22Rv1 (cell line): ENCODE measurements around the gene CASP7.
"Not testable (repeated sequence)": the region's sequence is repeated elsewhere in the genome, so short reads cannot be mapped to it uniquely, and the experiment has no call there.

Source experiments
- H3K27ac ChIP-seq: fragments of 450-650 bp; 2 replicates; pipeline ENCODE4 v1.5.1; 2017
- CTCF ChIP-seq: fragments of 450-650 bp; IDR thresholded peaks from 2 replicates; pipeline ENCODE4 v1.5.1; 2017; ENCODE audit warnings: mild to moderate bottlenecking
- ZFX ChIP-seq: fragments of 450-650 bp; IDR thresholded peaks from 2 replicates; pipeline ENCODE4 v1.6.1; 2017; ENCODE audit warnings: antibody characterized with exemption, borderline replicate concordance

Gene CASP7

GRCh38 chr10:113651898-113652297, 27.8 kb upstream of the CASP7 start:
- no peak overlapping the region for H3K27ac ChIP-seq
- TF ChIP-seq ZFX (no peak), CTCF (no peak)

- not testable (repeated sequence) for H3K27ac ChIP-seq
Observed at GRCh38 chr10:113652456-113652855, 27.3 kb upstream of the CASP7 start.

- no peak overlapping the region for H3K27ac ChIP-seq
- TF ChIP-seq ZFX: no peak
- no peak for TF ChIP-seq CTCF
Observed at GRCh38 chr10:113656896-113657295, 22.8 kb upstream of the CASP7 start.

- no peak for TF ChIP-seq CTCF
- no peak for TF ChIP-seq ZFX
- no peak overlapping the region for H3K27ac ChIP-seq
Observed at GRCh38 chr10:113657544-113657943, 22.2 kb upstream of the CASP7 start.

GRCh38 chr10:113661332-113661731, 18.4 kb upstream of the CASP7 start:
- no peak for TF ChIP-seq ZFX
- no peak for TF ChIP-seq CTCF
- no peak overlapping the region for H3K27ac ChIP-seq

- TF ChIP-seq ZFX (no peak), CTCF (no peak)
- H3K27ac ChIP-seq: no peak overlapping the region
Observed at GRCh38 chr10:113663142-113663541, 16.6 kb upstream of the CASP7 start.

GRCh38 chr10:113663908-113664307, 15.8 kb upstream of the CASP7 start, which contains the start of gene NRAP:
TSS of gene NRAP (minus strand) at chr10:113664041. CDS start at chr10:113663882, 159 bp downstream.
- no peak within 1 kb of the TSS for H3K27ac ChIP-seq
- TF ChIP-seq ZFX (no peak), CTCF (no peak)

GRCh38 chr10:113665352-113665751, 14.4 kb upstream of the CASP7 start:
- no peak for TF ChIP-seq CTCF
- TF ChIP-seq ZFX: no peak

More at GRCh38 chr10:113665352-113665751, 14.4 kb upstream of the CASP7 start:
- no peak overlapping the region for H3K27ac ChIP-seq
